ENCODE data around the gene GARIN1A. TPM values are rescaled to one million over a fixed set of nuclear protein-coding genes. Genes with fewer than 3 reads are reported as not detected.

The GARIN1A gene
- total and polyA plus RNA-seq, 2 of the 8 experiments (the other 6 are each of a cell fraction or from before 2014, with no cell fraction given), result 0.34 TPM; not detected in 1

DNA sequence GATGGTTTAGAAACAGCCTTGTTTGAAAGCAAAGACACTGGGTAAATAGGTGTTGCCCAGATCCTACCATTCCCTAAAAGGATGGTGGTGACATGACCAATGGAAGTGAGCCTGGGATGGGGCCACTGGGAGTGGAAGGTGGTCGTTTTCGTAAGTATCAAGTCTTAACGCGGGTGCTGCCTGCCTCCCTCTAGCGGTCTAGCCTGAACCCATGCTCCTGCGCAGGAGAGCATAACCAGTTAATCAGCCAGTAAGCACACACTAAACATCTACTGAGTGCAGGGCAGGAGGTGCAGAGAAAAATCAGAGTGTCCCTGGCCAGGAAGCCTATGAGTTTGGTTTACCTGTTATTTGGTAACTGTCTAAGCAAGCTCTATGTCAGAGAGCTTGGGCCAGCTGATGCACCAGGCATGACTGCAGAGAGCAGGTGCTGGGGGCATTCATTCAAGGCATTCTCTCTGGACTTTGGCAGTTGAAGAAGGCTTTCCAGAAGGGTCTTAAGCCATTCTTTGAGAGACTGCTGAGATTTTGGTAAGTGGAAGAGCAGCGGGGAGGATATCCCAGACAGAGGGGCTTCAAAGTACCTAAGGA, 930 bp downstream of the GARIN1A start:
- Histone ChIP-seq H3K23me2 (ENCODE audit: low read depth, low read length) (no peaks in the 10 kb centered on the region), H4K5ac (ENCODE audit: insufficient read length, low read depth, low read length) (no peak overlapping the region), H3K56ac (replicated peaks; ENCODE audit: insufficient read length, low read depth, low read length) (no peak overlapping the region), H3K79me1 (ENCODE audit: low read depth, low read length) (no peaks in the 10 kb centered on the region), H3K36me3 (ENCODE audit: control insufficient read depth in 2 of 4, insufficient read depth in 4 of 4, low read length in 3 of 4) (no peaks in the 10 kb centered on the region), H3K9ac (replicated peaks in 1 of 4; ENCODE audit: extremely low read depth in 1 of 4, low read depth in 3 of 4, low read length in 3 of 4) (no peak overlapping the region), H3K9me3 (ENCODE audit: insufficient read depth in 2 of 2, low read depth in 1 of 2, low read length in 1 of 2) (no peaks in the 10 kb centered on the region), H3K4ac (replicated peaks; ENCODE audit: insufficient read length, low read depth, low read length) (no peak overlapping the region), H3K14ac (ENCODE audit: insufficient read length) (no peak overlapping the region), H3K4me3 (ENCODE audit: extremely low read depth in 1 of 4, insufficient read depth in 2 of 4, low read depth in 3 of 4, low read length in 4 of 4) (no peak overlapping the region), H2BK15ac (ENCODE audit: low read length) (no peak overlapping the region), H2BK5ac (ENCODE audit: low read depth, low read length) (no peak overlapping the region), H2BK120ac (replicated peaks; ENCODE audit: low read depth, low read length) (no peak overlapping the region), H3K18ac (ENCODE audit: extremely low read depth, low read length) (no peak overlapping the region), H3K4me2 (ENCODE audit: insufficient read depth in 1 of 2, low read depth in 2 of 2, low read length in 2 of 2) (no peak overlapping the region), H4K20me1 (replicated peaks in 1 of 2; ENCODE audit: control insufficient read depth in 1 of 2, insufficient read depth in 2 of 2, low read length in 2 of 2) (no peaks in the 10 kb centered on the region), H2BK20ac (ENCODE audit: low read length) (no peak overlapping the region), H4K8ac (ENCODE audit: extremely low read depth, insufficient read depth, low read length) (no peak overlapping the region), H2AFZ (ENCODE audit: low read length) (peak overlapping the region; percentile 79; the same call in 1 of the 2 replicates), H3K23ac (ENCODE audit: insufficient read length) (no peak overlapping the region), H4K91ac (replicated peaks; ENCODE audit: insufficient read length, low read length) (no peak overlapping the region), H3K4me1 (replicated peaks in 1 of 4; ENCODE audit: control insufficient read depth in 3 of 4, insufficient read depth in 4 of 4, low read length in 3 of 4) (no peaks in the 10 kb centered on the region), H2BK12ac (ENCODE audit: low read depth, low read length) (no peak overlapping the region), H3K79me2 (ENCODE audit: control insufficient read depth in 1 of 2, insufficient read depth in 2 of 2, low read length in 2 of 2) (no peaks in the 10 kb centered on the region), H3K27ac (ENCODE audit: low read depth, low read length) (no peak overlapping the region), H3K27me3 (replicated peaks in 1 of 4; ENCODE audit: control insufficient read depth in 3 of 4, extremely low read depth in 1 of 4, insufficient read depth in 3 of 4, low read length in 3 of 4) (no peaks in the 10 kb centered on the region; a peak in 1 of 7 replicates), H2AK5ac (ENCODE audit: low read depth, low read length) (no peak overlapping the region)
- 34% methylated on average over 7 of the region's 7 CpGs; no CpG with 5 or more reads in 1 of the 2 experiments for WGBS, 2 experiments (ENCODE audit: extremely low coverage in 1 of 2, insufficient coverage in 1 of 2, insufficient read length in 1 of 2, insufficient replicate concordance in 2 of 2, low coverage in 1 of 2, low lambda C conversion rate in 2 of 2, missing lambda C conversion rate in 1 of 2)
- TF ChIP-seq, protein P1, sequence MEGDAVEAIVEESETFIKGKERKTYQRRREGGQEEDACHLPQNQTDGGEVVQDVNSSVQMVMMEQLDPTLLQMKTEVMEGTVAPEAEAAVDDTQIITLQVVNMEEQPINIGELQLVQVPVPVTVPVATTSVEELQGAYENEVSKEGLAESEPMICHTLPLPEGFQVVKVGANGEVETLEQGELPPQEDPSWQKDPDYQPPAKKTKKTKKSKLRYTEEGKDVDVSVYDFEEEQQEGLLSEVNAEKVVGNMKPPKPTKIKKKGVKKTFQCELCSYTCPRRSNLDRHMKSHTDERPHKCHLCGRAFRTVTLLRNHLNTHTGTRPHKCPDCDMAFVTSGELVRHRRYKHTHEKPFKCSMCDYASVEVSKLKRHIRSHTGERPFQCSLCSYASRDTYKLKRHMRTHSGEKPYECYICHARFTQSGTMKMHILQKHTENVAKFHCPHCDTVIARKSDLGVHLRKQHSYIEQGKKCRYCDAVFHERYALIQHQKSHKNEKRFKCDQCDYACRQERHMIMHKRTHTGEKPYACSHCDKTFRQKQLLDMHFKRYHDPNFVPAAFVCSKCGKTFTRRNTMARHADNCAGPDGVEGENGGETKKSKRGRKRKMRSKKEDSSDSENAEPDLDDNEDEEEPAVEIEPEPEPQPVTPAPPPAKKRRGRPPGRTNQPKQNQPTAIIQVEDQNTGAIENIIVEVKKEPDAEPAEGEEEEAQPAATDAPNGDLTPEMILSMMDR (IDR thresholded peaks at IDR 0.05; ENCODE audit: control extremely low read depth in 1 of 3, insufficient read depth in 1 of 3, low read depth in 1 of 3, low read length in 3 of 3), result peak; percentile 67 to 93 (median 88)
- TF ChIP-seq SIX5 (IDR thresholded peaks at IDR 0.05; ENCODE audit: low read depth, low read length) (no peak), NRF1 (IDR thresholded peaks at IDR 0.05; ENCODE audit: low read depth, low read length) (peak; percentile 22; the same call in 1 of the 2 replicates), RBBP5 (IDR thresholded peaks at IDR 0.05; ENCODE audit: borderline replicate concordance, low read depth, low read length) (no peak), RAD21 (IDR thresholded peaks at IDR 0.05 in 1 of 2, conservative IDR thresholded peaks at IDR 0.05 in 1 of 2; ENCODE audit: low read depth in 2 of 2, low read length in 2 of 2) (peak; percentile 53 to 63; a peak in 3 of 4 replicates)
- TF ChIP-seq, protein P2, sequence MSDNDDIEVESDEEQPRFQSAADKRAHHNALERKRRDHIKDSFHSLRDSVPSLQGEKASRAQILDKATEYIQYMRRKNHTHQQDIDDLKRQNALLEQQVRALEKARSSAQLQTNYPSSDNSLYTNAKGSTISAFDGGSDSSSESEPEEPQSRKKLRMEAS (IDR thresholded peaks at IDR 0.05), result 0 out of 2 replicates have a peak, but pooled peaks have one; percentile 34
- DNase-seq (ENCODE audit: low read depth in 1 of 2, low spot score in 2 of 2), result peak; percentile 41 to 70
- ChIA-PET CTCF (ENCODE audit: partially characterized antibody) (interaction anchor here (0.5 to 4.7 kb wide), 19 partner anchors 10 to 1310 kb away, joined by 3 to 53 read pairs (median 5); partner anchors contain the start of gene CALU), POLR2A (ENCODE audit: partially characterized antibody) (interaction anchor here (0.5 to 2.0 kb wide), 2 partner anchors 9 to 208 kb away, joined by 3 to 7 read pairs; no protein-coding TSS in a partner anchor)
- peak; percentile 89 for FAIRE-seq

Data from H1 (cell line).